GM19372 (cell line): ENCODE data around the gene NEDD9.
A peak's percentile ranks its signal among the peaks of the same experiment; 100 is the strongest.

Source experiments
- ATAC-seq: cut with Tn5 transposase; IDR thresholded peaks from one replicate; pipeline ENCODE4 v1.9.1; 2021; ENCODE audit warnings: mild to moderate bottlenecking, low read depth, moderate library complexity; ENCODE audit not compliant: unreplicated experiment

NEDD9 gene

GRCh38 chr6:11260249-11261038, 28.0 kb upstream of the NEDD9 start:
- no peak for ATAC-seq

GRCh38 chr6:11258260-11259237, 26.1 kb upstream of the NEDD9 start:
- ATAC-seq = peak; percentile 71

- no peak for ATAC-seq
Measured at GRCh38 chr6:11255610-11256009, 23.1 kb upstream of the NEDD9 start.

GRCh38 chr6:11253594-11253993, 21.1 kb upstream of the NEDD9 start:
- ATAC-seq = no peak

GRCh38 chr6:11251553-11252360, 19.3 kb upstream of the NEDD9 start:
- no peak for ATAC-seq

GRCh38 chr6:11250108-11250507, 17.6 kb upstream of the NEDD9 start:
- ATAC-seq = no peak

- no peak for ATAC-seq
Measured at GRCh38 chr6:11248974-11249761, 16.7 kb upstream of the NEDD9 start.

- ATAC-seq = no peak
Measured at GRCh38 chr6:11246722-11247121, 14.3 kb upstream of the NEDD9 start.

- ATAC-seq = no peak
Measured at GRCh38 chr6:11245381-11246256, 13.2 kb upstream of the NEDD9 start.

- ATAC-seq = no peak
Measured at GRCh38 chr6:11244387-11245126, 12.1 kb upstream of the NEDD9 start.

- no peak for ATAC-seq
Measured at GRCh38 chr6:11243861-11244260, 11.4 kb upstream of the NEDD9 start.

- no peak for ATAC-seq
Measured at GRCh38 chr6:11242711-11243110, 10.2 kb upstream of the NEDD9 start.

- ATAC-seq = no peak
Measured at GRCh38 chr6:11241793-11242201, 9.3 kb upstream of the NEDD9 start.

GRCh38 chr6:11241154-11241792, 8.8 kb upstream of the NEDD9 start:
- ATAC-seq = no peak

- no peak for ATAC-seq
Measured at GRCh38 chr6:11237956-11238355, 5.5 kb upstream of the NEDD9 start.

GRCh38 chr6:11237428-11237827, 5.0 kb upstream of the NEDD9 start:
- no peak for ATAC-seq

GRCh38 chr6:11236915-11237314, 4.4 kb upstream of the NEDD9 start:
- no peak for ATAC-seq
